SK-N-SH treated with all-trans-retinoic acid at 6 μM for 48 hours (cell line): ENCODE results near the gene TMEM213.

Experiments used
- ARNTL ChIP-seq: fragments of 450-650 bp; formaldehyde crosslinking; IDR thresholded peaks from 2 replicates; pipeline ENCODE4 v1.5.0; 2020; ENCODE audit warnings: low read depth, mild to moderate bottlenecking, moderate library complexity, borderline replicate concordance
- ESRRG ChIP-seq: fragments of 250-450 bp; sonication (Bioruptor Pico); IDR thresholded peaks from 2 replicates; pipeline ENCODE4 v1.6.1; 2021; ENCODE audit warnings: mild to moderate bottlenecking

GRCh38 chr7:138854115-138854645 lies 56.4 kb downstream of the TMEM213 start:
- TF ChIP-seq ARNTL (CRISPR knock-in tag) (no peak), ESRRG (no peak)
